Measurements from ENCODE around the gene NIP7.

GRCh38 chr16:69334696-69335095 is 4.9 kb upstream of the NIP7 start:
- TF ChIP-seq CTCF (IDR thresholded peaks at IDR 0.05; ENCODE audit: low read length): no peak
- TF ChIP-seq EZH2 (IDR thresholded peaks at IDR 0.05; ENCODE audit: borderline replicate concordance, low read length): no peak
